HG02759 (cell line): ENCODE results near the gene FGFBP3.

Source experiments
- ATAC-seq: cut with Tn5 transposase; IDR thresholded peaks from one replicate; pipeline ENCODE4 v1.9.1; 2021; ENCODE audit warnings: mild to moderate bottlenecking, moderate library complexity; ENCODE audit not compliant: unreplicated experiment

Gene FGFBP3

GRCh38 chr10:91860885-91861284, 48.4 kb downstream of the FGFBP3 start:
- ATAC-seq = no peak

DNA sequence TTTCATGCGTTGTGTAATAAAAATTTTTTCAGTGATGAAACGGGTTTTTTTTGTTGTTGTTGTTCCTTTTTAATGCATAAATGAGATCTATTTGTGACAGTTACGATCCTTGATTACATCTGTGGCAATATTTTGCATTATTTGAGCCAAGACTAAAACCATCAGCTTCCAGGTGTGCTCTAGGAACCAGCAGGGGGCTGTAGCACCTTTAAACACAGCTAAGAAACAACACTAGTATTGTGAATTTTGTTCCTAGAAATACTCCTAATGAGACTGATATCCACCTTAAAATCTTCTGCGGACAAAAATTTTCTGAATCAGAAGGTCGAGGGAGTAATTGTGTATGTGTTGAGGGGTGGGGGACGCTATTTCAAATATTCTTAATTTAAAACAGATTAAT, 52.6 kb downstream of the FGFBP3 start:
- ATAC-seq = no peak
